ENCODE results near the gene TECPR2.
"Not testable (repeated sequence)": the region's sequence is repeated elsewhere in the genome, so short reads cannot be mapped to it uniquely, and the experiment has no call there.

TECPR2 gene

DNA sequence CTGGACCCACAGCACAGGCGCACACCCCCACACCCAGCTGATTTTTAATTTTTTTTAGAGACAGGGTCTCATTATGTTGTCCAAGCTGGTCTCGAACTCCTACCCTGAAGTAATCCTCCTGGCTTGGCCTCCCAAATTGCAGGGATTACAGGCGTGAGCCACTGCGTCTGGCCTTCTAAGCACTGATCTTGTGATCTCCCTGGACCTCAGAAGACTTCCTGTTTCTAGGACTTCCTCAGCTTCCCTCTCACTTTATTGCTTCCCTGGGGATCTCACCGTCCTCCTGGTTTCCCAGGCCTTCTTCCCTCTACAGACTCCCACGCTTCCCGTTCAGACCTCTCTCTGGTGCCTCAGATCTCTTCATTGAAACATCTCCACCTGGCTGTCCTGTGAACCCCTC lies 29.4 kb upstream of the TECPR2 start:
- DNase-seq (ENCODE audit: low read depth): no peak

DNA sequence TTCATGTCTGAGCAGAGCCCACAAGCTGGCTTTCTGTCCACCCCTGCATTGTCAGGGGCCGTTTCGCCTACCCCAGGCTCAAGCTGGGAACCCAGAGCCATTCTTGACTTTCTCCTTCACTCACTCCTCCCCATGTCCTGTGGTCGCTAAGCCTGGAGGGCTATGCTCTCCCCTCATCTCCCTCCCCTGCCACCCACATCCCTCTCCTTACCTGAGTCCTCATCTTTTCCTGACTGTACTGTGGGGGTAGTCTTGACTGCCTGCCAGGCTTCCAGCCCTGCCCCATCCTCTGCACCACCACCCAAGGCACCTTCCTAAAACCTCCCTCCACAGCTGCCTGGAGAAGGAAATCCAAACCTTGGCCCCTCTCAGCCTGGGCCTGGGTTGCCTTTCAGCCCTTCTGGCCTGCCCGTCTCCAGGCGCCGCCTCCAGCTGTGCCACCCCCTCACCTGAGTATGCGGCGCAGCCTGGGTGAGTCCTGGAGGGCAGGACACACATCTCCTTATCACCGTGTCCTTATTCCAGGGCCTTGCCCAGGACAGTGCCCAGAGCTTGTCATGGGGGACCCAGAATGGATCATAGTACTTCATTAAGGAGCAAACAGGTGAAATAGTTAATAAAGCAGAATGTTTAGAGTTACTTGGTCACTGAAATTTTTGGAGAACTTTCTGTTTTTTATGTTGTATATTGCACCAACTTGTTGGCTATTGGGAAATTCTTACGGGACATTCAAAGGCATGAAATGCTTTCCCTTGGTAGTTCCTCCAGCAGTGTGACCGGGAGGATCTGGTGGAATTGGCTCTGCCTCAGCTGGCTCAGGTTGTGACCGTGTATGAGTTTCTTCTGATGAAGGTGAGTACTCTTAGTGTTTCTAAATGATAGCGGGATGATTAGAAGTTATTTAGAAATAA lies 28.7 kb upstream of the TECPR2 start:
- no peak for DNase-seq (ENCODE audit: low read depth)

DNA sequence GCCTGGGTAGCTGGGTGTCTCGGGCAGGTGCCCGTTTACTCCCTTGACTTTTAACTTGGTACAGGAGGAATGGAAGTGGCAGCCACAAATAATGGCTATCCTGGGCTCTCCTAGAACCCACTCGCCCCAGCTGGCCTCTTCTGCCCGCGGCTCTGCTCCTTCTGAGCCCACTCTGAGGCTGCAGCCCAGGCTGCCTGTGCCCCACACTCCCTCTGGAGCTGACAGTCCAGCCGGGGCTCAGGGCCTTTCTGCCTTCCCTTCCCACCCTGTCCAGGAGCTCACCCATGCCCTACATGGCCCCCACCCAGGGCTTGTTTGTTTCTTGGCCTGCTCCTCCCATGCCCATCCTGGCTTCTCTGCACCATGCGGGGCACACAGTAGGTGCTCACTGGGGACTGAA lies 27.6 kb upstream of the TECPR2 start:
- DNase-seq (ENCODE audit: low read depth): no peak

DNA sequence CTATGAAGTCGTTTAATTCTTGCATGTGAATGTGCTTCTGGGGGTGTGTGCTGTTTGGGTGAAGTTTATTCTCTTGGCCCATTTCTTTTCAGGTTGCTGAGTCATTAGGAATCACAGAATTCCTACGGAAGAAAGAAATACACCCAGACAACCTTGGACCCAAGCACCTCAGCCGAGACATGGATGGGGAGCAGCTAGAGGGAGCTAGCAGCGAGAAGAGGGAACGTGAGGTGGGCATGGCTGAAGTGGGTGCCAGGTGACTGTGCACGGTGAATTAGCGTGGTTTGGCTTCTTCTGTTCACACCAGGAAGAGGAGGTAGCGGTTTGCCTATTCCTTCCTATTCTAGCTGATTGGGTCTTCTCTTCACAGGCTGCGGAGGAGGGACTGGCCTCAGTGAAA lies 24.0 kb upstream of the TECPR2 start:
- DNase-seq (ENCODE audit: low read depth): no peak

DNA sequence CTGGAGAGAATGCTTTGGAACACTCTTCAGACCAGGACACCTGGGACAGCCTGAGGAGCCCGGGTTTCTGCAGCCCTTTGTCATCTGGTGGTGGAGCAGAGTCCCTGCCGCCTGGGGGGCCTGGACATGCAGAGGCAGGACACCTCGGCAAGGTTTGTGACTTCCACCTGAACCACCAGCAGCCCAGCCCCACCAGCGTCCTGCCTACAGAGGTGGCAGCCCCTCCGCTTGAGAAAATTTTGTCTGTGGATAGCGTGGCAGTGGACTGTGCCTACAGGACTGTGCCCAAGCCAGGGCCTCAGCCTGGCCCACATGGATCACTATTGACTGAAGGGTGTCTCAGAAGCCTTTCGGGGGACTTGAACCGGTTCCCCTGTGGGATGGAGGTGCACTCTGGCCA lies 21.2 kb upstream of the TECPR2 start:
- DNase-seq (ENCODE audit: low read depth): no peak

DNA sequence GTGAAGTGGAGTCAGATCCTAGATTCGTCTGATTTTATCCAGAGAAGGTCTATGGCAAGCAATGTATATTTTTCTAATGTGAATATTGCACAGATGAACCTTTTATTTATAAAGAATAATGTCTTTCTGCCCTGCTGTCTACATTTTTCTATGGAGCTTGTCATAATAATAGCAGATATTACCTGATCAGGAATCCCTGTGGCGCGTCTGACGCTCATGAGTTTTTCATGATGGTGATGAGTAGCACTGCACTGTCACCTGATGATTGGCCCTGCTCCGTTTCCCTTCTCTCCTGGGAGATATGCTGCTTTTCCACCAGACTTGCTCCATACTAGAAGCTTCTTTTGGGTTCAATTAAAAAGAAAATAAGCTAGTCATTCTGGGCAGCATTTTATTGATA lies 20.5 kb upstream of the TECPR2 start:
- no peak for DNase-seq (ENCODE audit: low read depth)

DNA sequence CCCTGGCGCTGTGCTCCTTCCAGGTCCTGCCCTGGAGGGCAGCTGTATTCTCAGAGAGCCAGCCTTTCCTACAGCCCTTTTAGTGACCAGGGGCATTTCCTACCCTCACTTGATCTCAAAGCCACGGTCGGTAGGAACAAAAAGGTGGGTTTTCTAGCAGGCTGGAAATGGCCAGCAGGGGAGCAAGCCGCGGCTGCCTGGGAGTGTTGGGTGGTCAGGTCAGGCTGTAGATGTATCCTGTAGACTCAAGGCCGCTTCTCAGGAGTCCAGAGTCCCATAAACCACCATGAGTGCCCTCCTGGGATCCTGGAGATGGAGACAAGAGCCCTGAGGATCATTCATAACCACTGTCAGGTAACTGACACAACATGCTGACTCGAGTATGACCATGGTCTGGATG lies 18.7 kb upstream of the TECPR2 start:
- DNase-seq (ENCODE audit: low read depth): no peak

DNA sequence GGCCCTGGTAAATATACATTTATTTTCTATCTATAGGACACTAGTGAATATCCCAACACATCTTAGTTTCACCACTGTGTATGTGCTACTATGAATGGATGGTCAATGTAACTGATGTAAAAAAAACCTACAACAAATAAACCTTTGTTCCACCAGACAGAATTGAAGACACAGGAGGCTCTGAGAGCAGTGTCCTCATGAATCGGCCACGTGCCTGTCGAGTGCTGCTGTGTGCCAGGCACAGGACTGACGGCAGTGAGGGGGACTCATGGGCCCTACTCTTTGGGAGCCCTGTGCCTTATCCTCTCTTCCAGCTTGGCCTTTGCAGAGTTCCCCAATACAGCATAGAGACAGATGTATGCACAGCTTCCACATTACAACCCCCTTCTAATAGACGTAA lies 18.3 kb upstream of the TECPR2 start:
- DNase-seq (ENCODE audit: low read depth): no peak

DNA sequence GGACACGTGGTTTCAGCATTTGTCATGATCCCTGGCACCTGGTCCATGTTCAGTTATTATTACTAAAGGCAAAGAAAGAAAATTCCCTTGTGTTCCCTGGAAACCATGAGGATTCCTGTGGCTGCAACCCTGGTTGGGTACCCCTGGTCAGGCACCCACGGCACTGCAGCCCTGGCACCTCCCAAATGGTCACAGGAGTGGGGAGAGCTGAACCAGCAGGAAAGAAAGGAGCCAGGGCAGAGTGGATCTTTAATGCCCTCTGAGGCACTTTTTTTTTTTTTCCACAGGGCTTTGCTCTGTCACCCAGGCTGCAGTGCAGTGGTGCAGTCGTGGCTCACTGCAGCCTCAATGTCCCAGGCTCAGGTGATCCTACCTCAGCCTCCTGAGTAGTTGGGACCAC lies 17.5 kb upstream of the TECPR2 start:
- no peak for DNase-seq (ENCODE audit: low read depth)

DNA sequence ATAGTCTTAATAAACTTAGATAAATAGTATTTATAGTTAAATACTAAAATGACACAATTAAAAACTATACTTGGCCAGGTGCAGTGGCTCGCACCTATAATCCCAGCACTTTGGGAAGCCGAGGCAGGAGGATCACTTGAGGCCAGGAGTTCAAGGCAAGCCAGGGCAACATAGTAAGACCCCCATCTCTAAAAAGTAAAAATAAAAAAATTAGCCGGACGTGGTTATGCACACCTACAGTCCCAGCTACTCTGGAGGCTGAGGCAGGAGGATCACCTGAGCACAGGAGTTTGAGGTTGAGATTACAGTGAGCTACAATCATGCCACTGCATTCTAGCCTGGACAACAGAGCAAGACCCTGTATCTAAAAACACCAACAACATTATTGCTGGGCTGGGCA lies 16.1 kb upstream of the TECPR2 start:
- no peak for DNase-seq (ENCODE audit: low read depth)

DNA sequence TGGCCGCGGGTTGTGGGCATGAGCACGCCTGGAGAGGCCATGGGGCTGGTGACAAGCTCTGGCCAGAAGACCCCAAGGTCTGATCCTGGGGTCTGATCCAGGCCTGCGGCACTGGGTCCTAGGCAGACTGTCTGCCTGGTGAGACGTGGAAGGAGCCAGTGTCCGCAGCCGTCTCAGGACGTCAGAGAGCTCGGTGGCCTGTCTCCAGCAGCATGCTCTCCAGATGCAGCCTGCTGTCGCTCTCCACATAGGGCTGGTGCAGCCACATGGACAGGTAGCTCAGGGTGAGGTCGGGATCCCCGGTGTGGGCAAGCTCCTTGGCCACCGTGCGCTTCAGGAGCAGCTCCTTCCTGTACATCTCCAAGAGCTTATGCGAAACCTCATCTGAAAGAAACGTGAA lies 14.4 kb upstream of the TECPR2 start:
- no peak for DNase-seq (ENCODE audit: low read depth)

DNA sequence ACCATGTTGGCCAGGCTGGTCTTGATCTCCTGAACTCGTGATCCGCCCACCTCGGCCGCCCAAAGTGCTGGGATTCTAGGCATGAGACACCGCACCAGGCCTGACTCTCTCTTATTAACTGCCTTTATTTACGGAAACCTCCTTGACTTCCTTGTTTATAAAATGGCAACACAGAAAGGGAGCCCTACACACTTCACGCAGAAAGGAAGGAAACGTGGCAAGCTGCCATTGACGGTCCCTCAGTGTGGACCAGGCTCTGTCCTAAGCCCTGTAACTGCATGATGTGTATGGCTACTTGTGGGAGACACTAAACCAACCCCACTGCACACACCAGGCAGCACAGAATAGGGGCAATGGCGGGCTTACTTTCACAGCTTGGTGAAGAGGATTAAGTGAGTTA lies 11.7 kb upstream of the TECPR2 start:
- DNase-seq (ENCODE audit: low read depth): no peak

DNA sequence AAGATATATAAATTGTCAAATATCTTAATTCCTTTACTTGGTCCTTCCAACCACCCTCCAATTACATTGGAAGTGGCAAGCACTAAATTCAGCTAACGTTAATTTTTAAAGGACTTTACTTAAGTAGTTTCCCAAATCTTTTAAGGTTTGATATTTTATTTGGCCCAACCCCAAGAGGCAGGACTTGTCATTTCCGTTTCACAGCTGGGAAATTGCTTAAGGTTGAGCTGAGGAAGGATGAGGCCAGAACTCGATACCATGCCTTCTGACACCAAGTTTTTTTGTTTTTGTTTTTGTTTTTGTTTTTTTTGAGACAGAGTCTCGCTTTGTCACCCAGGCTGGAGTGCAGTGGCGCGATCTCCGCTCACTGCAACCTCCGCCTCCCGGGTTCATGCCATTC lies 11.1 kb upstream of the TECPR2 start:
- not testable (repeated sequence) for DNase-seq (ENCODE audit: low read depth)

DNA sequence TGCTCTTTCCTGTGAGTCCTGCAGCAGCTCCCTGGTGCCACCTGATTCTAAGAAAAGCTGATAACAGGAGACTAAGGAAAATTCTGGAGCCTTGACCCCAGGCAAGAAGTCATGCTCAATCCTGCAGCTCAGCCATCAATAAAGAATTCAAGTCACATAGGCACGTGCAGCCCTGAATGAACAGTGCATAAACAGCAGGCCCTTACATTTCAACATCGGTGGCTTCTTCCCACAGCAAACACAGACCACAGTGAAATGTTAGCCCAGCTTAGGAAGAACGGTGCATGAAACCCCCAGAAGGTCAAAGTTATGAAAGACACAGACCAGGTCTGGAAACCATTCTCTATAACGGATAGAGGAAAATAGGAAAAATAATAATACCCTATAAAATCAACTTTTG lies 10.5 kb upstream of the TECPR2 start:
- DNase-seq (ENCODE audit: low read depth): no peak

DNA sequence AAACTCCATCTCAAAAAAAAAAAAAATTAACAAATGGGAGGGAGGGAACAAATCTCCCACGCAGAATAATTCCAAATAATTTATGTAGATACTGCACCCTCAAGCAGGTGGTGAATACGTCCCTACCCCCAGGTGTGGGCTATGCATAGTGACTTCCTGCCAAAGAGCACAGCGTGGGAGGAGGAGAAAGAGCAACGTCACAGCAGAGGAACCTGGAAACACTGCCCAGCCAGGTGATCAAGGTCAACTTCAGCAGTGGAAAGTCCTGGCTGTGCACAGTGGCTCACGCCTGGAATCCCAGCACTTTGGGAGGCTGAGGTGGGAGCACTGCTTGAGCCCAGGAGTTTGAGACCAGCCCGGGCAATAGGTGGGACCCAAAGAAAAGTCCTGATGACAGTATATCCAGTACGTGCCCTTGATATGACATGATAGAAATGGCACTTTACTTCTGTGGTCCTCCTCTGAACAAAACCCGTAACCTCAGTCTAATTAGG lies 9.6 kb upstream of the TECPR2 start:
- DNase-seq (ENCODE audit: low read depth): no peak

DNA sequence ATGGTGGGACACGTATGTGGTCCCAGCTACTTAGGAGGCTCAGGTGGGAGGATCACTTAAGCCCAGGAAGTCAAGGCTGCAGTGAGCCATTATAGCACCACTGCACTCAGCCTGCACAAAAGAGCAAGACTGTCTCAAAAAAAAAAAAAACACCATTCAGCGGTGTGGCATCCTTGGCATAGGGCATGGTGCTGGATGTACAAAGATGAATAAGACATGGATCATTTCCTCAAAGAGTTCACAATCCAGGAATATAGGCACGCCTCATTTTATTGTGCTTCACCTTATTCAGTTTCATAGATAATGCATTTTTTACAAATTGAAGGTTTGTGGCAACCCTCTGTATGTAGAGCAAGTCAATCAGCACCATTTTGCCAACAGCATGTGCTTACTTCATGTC lies 6.5 kb upstream of the TECPR2 start:
- DNase-seq (ENCODE audit: low read depth): no peak

DNA sequence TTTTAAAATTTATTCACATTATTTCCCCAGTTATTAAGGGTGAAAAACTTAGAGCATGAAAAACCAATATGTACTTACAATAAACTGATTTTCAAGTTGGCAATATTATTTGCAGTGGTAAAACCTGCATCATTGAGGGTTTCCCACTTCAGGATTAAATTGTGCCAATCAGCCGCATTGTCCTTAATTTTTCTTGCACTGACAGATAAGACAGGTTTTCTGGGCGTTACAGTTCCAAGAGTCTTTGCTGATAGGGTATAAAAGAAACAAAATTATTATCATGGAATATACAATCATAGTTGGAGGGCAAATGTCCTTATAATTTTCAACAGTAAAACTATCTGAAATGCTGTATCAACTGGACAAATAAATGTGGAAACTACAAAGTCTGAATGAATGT lies 3.4 kb upstream of the TECPR2 start:
- DNase-seq (ENCODE audit: low read depth): no peak

DNA sequence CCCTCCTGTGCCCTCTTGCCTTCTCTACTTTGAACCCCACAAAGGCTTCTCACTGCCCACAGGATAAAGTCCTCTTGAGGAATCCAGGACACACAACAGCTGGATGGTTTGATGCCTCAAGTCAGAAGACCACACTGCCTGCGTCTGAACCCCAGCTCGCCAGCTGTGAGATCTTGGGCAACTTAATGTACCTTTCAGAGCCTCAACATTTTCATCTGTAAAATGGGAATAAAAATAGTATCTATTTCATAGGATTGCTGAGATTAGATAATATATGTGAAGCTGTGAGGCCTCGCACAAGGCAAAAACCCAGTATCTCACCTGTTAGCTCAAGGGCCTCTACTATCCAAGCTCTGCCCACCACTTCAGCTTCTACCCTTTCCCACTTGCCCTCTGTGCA lies 2.4 kb upstream of the TECPR2 start:
- no peak for DNase-seq (ENCODE audit: low read depth)

DNA sequence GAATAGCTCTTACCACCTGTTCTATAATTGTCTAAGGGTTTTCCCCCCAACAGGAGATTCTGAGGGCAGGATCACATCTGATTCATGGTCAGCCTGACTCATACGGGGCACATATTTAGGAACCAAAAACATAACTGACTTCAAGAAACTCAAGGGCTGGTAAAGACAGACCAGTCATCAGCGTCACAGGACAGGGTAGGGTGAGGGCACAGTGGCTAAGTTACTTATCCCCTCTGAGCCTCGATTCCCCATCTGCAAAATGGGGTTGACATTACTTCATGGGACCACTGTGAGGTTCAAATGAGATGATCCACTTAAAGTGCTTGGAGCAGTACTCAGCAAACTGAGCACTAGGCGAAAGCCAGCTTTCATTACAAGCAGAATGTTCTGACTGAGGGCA lies 657 bp upstream of the TECPR2 start:
- DNase-seq (ENCODE audit: low read depth): peak; percentile 56

DNA sequence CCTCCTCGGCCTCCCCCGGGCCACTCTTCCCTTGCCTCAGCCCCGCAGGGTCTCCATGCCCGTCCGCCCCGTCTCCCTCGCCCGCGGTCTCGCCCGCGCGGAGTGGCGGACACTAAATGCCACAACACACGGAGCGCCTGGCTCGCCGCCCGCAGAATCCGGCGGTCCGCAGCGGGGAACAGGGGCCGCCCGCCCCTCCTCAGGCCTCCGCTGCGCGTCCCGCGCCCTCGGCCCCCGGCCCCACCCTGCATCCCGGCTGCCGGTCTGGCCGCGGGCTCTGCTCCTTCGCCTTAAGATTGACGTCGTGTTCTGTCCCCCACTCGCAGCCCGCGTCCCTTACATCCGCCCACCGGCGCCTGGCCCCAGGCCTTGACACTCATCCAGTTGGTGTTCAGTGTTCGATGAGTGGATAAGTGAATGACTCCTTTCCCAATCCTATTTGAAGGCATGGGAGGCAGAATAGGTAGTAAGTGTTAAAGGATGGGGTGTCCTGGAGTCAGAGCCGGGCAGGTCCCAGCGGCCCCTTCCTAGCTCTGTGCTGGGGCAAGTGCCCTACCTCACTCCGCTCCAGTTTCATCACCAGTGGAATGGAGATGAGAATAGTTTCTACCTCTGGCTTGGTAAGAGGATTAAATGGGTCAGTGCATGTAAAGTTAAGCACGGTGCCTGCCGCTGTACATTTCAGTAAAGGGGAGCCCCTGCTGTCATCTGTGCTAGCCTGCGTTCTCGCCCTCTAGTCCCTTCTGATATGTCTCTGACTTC lies 622 bp downstream of the TECPR2 start:
- DNase-seq (ENCODE audit: low read depth): no peak

DNA sequence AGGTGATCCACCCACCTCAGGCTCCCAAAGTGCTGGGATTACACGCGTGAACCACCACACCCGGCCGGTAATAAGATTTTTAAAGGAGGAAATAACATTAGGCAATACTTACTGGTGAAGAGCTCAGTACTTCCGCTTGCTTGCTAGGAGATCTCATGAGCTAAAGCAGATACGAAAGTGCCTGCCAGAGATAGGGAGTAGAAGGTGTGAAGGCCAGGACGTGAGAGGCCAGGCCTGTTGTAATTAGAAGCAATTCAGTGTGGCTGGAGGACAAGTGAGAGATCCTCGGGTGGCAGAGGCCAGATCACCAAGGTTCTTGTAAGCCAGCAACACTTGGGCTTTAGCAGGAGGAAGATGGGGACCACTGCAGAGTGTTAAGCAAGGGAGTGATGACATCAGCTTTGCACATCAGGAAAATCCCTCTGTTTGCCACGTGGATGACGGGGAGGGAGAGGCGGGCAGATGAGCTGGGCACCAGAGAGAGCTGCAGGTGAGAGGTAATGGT lies 7.6 kb downstream of the TECPR2 start:
- no peak for DNase-seq (ENCODE audit: low read depth)

DNA sequence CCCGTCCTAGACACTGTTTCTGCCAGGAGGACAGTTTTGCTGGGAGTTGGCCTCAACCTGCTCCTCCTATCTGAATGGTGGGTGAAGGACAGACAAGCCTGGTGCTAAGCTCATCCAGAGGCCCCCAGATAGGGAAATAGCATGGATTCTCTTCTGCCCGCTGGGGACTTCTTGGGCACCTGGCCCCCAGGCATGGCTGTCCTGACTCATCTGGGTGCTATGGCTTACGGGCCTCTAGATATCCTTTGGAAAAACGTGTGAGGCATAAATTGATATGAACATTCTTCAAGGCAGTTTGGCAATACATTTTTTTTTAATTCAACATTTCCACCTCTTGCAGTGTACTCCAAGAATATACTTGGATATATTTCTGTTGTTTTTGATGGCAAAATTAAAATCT lies 8.6 kb downstream of the TECPR2 start:
- no peak for DNase-seq (ENCODE audit: low read depth)

DNA sequence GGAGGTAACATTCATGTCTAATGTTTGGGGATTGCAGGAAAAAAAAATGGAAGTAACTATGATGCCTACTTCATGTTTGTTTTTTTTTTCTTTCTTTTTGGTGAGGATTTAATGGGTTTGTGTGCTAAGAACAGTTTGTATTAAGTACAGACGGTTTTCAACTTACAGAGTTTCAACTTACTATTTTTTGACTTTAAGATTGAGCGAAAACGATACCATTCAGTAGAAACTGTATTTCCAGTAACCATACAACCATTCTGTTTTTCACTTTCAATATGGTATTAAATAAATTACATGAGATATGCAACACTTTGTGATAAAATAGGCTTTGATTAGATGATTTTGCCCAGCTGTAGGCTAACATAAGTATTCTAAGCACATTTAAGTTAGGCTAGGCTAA lies 10.4 kb downstream of the TECPR2 start:
- DNase-seq (ENCODE audit: low read depth): no peak

All from activated T-cell treated with anti-CD3 and anti-CD28 coated beads for 24 hours (primary cell).